Dermis lymphatic vessel endothelial cell (primary cell): Measurements from ENCODE around the gene SCYL2. TPM values are rescaled to one million over a fixed set of nuclear protein-coding genes. Genes with fewer than 3 reads are reported as not detected.

Experiments
- total RNA-seq: library from RNA; depleted of rRNA; stranded (reverse); fragments of >200 nt; gene quantifications from 2 replicates; pipeline ENCODE4 v1.2.1, GENCODE V29; 2014

The SCYL2 gene, protein sequence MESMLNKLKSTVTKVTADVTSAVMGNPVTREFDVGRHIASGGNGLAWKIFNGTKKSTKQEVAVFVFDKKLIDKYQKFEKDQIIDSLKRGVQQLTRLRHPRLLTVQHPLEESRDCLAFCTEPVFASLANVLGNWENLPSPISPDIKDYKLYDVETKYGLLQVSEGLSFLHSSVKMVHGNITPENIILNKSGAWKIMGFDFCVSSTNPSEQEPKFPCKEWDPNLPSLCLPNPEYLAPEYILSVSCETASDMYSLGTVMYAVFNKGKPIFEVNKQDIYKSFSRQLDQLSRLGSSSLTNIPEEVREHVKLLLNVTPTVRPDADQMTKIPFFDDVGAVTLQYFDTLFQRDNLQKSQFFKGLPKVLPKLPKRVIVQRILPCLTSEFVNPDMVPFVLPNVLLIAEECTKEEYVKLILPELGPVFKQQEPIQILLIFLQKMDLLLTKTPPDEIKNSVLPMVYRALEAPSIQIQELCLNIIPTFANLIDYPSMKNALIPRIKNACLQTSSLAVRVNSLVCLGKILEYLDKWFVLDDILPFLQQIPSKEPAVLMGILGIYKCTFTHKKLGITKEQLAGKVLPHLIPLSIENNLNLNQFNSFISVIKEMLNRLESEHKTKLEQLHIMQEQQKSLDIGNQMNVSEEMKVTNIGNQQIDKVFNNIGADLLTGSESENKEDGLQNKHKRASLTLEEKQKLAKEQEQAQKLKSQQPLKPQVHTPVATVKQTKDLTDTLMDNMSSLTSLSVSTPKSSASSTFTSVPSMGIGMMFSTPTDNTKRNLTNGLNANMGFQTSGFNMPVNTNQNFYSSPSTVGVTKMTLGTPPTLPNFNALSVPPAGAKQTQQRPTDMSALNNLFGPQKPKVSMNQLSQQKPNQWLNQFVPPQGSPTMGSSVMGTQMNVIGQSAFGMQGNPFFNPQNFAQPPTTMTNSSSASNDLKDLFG
- total RNA-seq = 37.4 and 42.8 TPM in 2 replicates

DNA sequence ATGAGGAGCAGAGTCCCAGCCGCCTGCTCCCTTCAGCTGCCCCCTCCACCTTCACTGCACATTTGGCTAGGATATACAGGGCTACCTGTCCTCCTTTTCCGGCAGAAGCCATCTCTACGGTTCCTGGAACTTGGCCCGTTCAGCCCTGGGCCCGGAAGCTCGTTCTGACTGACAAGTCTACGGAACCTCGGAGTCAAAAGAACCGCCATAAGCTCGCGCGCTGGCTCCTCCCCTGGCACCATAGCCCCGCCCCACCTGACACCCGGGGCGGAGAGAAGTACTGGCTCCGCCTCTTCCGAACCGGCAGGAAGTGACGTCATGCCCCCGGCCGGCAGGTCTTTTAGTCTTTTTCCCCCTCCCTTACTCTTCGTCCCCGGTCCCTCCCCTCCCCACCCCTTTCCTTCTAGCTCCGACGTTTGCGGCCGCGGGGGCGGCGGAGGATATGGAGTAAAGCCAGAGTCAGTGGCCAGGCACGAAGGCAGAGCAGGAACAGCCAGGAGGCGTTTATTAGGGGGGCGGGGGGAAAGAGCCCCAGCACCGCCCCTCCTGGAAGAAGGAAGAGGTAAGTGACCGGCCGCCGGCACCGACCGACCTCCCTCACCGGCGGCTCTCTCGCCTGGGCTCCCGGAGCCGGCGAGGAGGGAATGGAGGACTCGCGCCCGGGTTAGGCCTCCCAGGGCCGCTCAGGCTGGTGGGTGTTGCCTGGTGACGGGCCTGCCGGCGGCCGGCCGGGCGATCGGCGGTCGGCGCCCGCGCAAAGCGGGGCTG is at the start of gene SCYL2, which contains the start of gene DEPDC4:
Gene SCYL2 (plus strand): TSS at position 343 of the 768 bp plus-strand sequence. CDS start 15,794 bp downstream, outside the sequence.
Gene DEPDC4 (minus strand): TSS at position 245 of the 768 bp plus-strand sequence. CDS start 3 bp downstream, at position 242.

DNA sequence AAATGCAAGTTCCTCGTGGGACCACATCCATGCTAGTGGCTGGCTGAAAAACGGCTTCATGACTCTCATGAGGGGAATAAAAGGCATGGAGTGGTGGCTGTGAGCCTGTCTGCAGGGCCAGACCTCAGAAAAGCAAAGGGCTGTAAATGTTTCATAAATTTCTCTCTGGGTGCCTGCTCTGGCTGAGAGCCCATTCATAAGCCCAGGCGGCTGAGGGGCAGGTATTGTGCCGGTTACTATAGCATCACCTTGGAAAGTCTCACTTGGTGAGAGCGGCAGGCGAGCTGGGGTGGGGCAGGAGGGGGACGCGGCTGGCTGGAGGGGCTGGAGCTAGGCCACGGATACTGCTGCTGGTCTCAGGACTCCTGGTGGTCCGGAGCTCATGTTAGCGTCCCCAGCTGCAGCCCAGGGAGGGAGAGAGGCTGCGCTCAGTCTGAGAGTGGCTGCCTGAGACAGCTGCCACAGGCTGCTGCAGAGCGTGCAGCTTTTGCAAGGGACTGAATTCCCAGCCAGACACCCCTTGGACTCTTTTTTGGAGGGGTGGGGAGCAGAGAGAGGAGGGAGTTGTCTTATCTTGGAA is 89.8 kb downstream of the SCYL2 start, which contains the start of gene SLC17A8:
Gene SLC17A8 (plus strand): TSS at position 431 of the 580 bp plus-strand sequence. CDS start 318 bp downstream, outside the sequence.

Other genes with a start within 250 kb of the SCYL2 start
- gene BLTP3B, start 124.3 kb upstream of the SCYL2 start, total RNA-seq = 8.7 and 15.0 TPM in 2 replicates
- 10.5 and 15.4 TPM in 2 replicates for gene ACTR6, start 66.4 kb upstream of the SCYL2 start, total RNA-seq
- 0.22 and 0.26 TPM in 2 replicates for gene DEPDC4, start 98 bp upstream of the SCYL2 start, total RNA-seq
- under 0.01 TPM in 1 of 2 replicates, not detected in the other for gene SLC17A8, start 89.9 kb downstream of the SCYL2 start, total RNA-seq
- not detected in 2 replicates for gene NR1H4, start 206.7 kb downstream of the SCYL2 start, total RNA-seq